Muscle of back (tissue), 11 donors: ENCODE measurements around the gene SLC39A3. TPM values are rescaled to one million over a fixed set of nuclear protein-coding genes. Genes with fewer than 3 reads are reported as not detected.
"Not testable (repeated sequence)": the region's sequence is repeated elsewhere in the genome, so short reads cannot be mapped to it uniquely, and the experiment has no call there.

ENCODE experiments used
- DNase-seq, 3 donors: peaks; one replicate each; pipeline versions ENCODE4 v3.0.0 to v3.0.0-alpha.2; 2013
- polyA plus RNA-seq, 10 donors: library from polyadenylated mRNA; unstranded; fragments of 120-200 nt; gene quantifications; one replicate each; pipeline ENCODE4 v1.2.1, GENCODE V29; 2013; ENCODE audit not compliant: insufficient read length in 10 of 10

SLC39A3 gene
- polyA plus RNA-seq, 10 donors, result 10.9 to 18.5 (median 14.3) TPM

GRCh38 chr19:2726160-2726855 is 13.5 kb downstream of the SLC39A3 start:
- no peak for DNase-seq

DNA sequence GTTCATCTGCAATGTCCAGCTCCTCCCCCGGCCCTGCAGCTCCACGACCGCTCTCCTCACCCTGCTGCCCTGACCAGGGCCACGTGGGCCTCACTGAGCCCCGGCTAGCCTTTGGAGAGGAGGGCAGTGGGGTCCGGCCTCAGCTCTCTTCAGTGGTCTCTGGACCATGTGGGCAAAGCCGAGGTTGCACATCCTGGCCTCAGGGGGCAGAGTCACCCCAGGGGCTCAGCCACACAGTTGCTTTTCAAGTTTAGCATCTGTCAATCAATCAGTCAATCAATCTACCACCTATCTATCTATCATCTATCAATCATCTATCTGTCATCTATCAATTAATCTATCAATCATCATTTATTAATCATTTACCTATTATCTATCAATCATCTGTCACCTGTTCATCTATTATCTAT is 15.7 kb downstream of the SLC39A3 start:
- DNase-seq, result no peak

- no peak for DNase-seq
These were observed 16.1 kb downstream of the SLC39A3 start for GRCh38 chr19:2723747-2724146.

GRCh38 chr19:2723345-2723715 is 16.5 kb downstream of the SLC39A3 start:
- no peak for DNase-seq

- no peak for DNase-seq
These were observed 17.1 kb downstream of the SLC39A3 start for GRCh38 chr19:2722541-2723344.

GRCh38 chr19:2721570-2722540 is 18.0 kb downstream of the SLC39A3 start:
- DNase-seq, result no peak

- DNase-seq, result no peak
These were observed 18.8 kb downstream of the SLC39A3 start, which contains the start of gene DIRAS1 for GRCh38 chr19:2720777-2721569. Gene DIRAS1 (minus strand): TSS chr19:2721372. CDS start chr19:2717806, 3,566 bp downstream.

DNA sequence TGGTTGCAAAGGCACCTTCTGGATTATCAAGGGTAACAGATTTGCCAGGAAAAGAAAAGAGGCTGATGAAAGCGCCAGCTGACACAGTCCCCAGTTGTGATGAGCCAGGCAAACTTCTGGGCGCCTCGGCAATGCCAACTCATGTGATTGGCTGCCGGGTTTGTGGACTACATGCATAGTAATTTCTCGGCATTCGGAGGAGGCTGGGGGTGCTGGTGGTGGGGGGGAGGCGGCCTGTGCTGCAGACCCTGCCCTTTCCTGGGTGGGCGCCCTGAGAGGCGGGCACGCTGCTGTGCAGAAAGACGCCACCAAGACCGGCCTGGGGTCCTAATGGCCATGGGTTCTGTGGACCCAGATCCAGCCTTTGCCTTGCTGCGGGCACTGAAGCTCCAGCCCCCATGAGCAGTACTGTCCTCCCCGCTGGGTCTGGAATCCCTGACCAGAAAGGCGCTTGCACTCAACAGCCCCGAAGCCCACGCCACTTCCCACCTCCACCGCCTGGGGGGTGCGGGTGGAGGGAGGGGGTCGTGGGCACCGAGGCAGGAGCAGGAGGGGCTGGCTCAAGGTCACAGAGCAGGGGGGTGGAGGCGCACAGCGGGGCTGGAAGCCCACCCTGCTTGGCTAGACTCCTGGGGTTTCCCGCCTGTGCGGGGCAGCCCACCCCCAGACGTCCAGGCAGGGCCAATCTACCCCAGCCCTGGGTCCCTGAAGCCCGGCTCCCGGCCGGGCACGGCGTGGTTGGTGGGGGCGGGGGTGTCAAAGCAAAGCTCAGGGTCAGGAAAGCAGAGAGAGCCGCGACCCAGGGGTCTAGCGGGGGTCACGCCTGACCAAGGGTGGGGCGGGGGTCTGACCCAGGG is 19.7 kb downstream of the SLC39A3 start:
- DNase-seq, result no peak

- no peak for DNase-seq
These were observed 20.5 kb downstream of the SLC39A3 start for GRCh38 chr19:2719232-2719735.

DNA sequence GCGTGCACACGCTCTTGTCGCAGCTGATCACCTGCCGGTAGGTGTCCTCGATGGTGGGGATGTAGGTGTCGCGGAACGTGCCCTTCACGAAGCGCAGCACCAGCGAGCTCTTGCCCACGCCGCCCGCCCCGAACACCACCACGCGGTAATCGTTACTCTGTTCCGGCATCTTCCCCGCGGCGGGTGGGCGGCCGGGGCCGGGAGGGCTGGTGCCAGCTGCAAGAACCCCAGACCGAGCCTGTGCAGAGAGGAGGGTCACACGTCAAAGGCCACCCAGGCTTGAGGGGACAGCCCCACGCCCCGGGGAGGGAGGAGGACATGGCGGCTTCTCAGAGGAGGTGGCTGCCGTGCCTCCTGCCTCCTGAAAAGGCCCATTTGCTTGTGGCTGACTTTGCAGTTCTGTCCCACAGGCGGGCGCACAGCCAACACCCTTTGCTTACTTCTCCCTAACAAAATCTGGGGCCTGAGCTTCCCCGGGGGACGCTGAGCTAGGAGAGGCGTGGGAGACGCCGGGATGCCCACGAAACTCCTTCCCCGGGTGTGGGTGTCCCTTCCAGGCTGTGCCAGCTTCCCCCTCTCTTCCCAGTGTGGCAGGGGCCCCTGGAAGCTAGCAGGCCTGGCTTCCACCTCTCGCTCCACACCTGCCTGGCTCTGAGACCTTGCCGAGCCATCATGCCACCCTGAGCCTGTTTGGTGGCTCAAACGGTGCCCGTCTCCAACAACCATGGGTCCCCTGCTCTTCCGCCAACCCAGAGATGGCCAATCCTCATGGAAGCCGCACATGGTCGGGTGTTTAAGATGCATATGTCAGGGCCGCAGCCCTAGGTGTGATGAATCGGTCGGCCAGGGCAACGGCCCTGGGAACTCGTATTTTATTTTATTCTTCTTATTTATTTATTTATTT is 21.9 kb downstream of the SLC39A3 start:
- no peak for DNase-seq

- DNase-seq, result no peak
These were observed 22.8 kb downstream of the SLC39A3 start for GRCh38 chr19:2716722-2717637.

- DNase-seq, result no peak
These were observed 23.6 kb downstream of the SLC39A3 start for GRCh38 chr19:2716275-2716650.

GRCh38 chr19:2715470-2716274 is 24.1 kb downstream of the SLC39A3 start:
- DNase-seq, result no peak

- no peak for DNase-seq
These were observed 25.1 kb downstream of the SLC39A3 start for GRCh38 chr19:2714531-2715269.

- not testable (repeated sequence) for DNase-seq
These were observed 25.7 kb downstream of the SLC39A3 start for GRCh38 chr19:2714102-2714501.

DNA sequence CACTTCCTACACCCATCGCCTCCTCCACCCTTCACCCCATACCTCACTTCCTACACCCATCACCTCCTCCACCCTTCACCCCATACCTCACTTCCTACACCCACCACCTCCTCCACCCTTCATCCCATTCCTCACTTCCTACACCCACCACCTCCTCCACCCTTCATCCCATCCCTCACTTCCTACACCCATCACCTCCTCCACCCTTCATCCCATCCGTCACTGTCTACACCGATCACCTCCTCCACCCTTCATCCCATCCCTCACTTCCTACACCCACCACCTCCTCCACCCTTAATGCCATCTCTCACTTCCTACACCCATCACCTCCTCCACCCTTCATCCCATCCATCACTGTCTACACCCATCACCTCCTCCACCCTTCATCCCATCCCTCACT is 26.6 kb downstream of the SLC39A3 start:
- DNase-seq, result not testable (repeated sequence)
